ENCODE measurements around the gene GLOD5. TPM values are rescaled to one million over a fixed set of nuclear protein-coding genes. Genes with fewer than 3 reads are reported as not detected.
A peak's percentile ranks its signal among the peaks of the same experiment; 100 is the strongest.

GLOD5 gene
- total and polyA plus RNA-seq, 9 of the 15 experiments (the other 6 are each of a cell fraction or from before 2014, with no cell fraction given) = 0.27 to 4.4 (median 2.2) TPM

GRCh38 chrX:48790477-48790876 lies 28.9 kb downstream of the GLOD5 start (continued):
- no peak for TF ChIP-seq NBN (IDR thresholded peaks at IDR 0.05; ENCODE audit: low read depth)
- no peak for TF ChIP-seq MITF (IDR thresholded peaks at IDR 0.05)
- no peak for TF ChIP-seq MED1 (CRISPR knock-in tag; IDR thresholded peaks at IDR 0.05; ENCODE audit: borderline replicate concordance)
- no peak for TF ChIP-seq MLX (CRISPR knock-in tag; conservative IDR thresholded peaks at IDR 0.05)
- TF ChIP-seq ZNF57 (CRISPR knock-in tag; IDR thresholded peaks at IDR 0.05) = no peak
- TF ChIP-seq NRF1 (conservative IDR thresholded peaks at IDR 0.05 in 1 of 2, IDR thresholded peaks at IDR 0.05 in 1 of 2) = no peak
- TF ChIP-seq FOXA3 (CRISPR knock-in tag; conservative IDR thresholded peaks at IDR 0.05 in 1 of 2, IDR thresholded peaks at IDR 0.05 in 1 of 2) = no peak
- TF ChIP-seq EWSR1 (IDR thresholded peaks at IDR 0.05; ENCODE audit: borderline replicate concordance, low read depth, partially characterized antibody) = no peak
- 0 out of 2 replicates have a peak, but pooled peaks have one; percentile 22 for TF ChIP-seq EHMT2 (IDR thresholded peaks at IDR 0.05)
- no peak for TF ChIP-seq ZNF830 (CRISPR knock-in tag; IDR thresholded peaks at IDR 0.05)
- TF ChIP-seq ZNF217 (CRISPR knock-in tag; IDR thresholded peaks at IDR 0.05) = no peak
- no peak for TF ChIP-seq FIP1L1 (IDR thresholded peaks at IDR 0.05; ENCODE audit: low read depth, low read length, poor library complexity, severe bottlenecking)
- TF ChIP-seq PATZ1 (CRISPR knock-in tag; IDR thresholded peaks at IDR 0.05; ENCODE audit: borderline replicate concordance) = no peak
- no peak for TF ChIP-seq ZNF384 (IDR thresholded peaks at IDR 0.05; ENCODE audit: low read depth, low read length)
- TF ChIP-seq TARDBP (IDR thresholded peaks at IDR 0.05) = no peak
- TF ChIP-seq PHF8 (IDR thresholded peaks at IDR 0.05; ENCODE audit: borderline replicate concordance, low read length) = no peak
- no peak for TF ChIP-seq RBM17 (IDR thresholded peaks at IDR 0.05; ENCODE audit: borderline replicate concordance, low read depth, low read length)
- TF ChIP-seq STAT6 (CRISPR knock-in tag; IDR thresholded peaks at IDR 0.05) = no peak
- 0 out of 2 replicates have a peak, but pooled peaks have one; percentile 63 for TF ChIP-seq HDGF (IDR thresholded peaks at IDR 0.05)
- no peak for TF ChIP-seq ZNF780A (CRISPR knock-in tag; IDR thresholded peaks at IDR 0.05)
- TF ChIP-seq CCAR2 (IDR thresholded peaks at IDR 0.05; ENCODE audit: low read depth, low read length) = no peak
- no peak for TF ChIP-seq HDAC6 (IDR thresholded peaks at IDR 0.05; ENCODE audit: low read depth, low read length)
- peak; percentile 70; the same call in 1 of the 2 replicates for TF ChIP-seq LARP7 (IDR thresholded peaks at IDR 0.05)
